ENCODE measurements around the gene VSIG8. TPM values are rescaled to one million over a fixed set of nuclear protein-coding genes. Genes with fewer than 3 reads are reported as not detected.

The VSIG8 gene
- total and polyA plus RNA-seq, 12 donors, result 0.06 to 0.80 (median 0.17) TPM; not detected in 8

DNA sequence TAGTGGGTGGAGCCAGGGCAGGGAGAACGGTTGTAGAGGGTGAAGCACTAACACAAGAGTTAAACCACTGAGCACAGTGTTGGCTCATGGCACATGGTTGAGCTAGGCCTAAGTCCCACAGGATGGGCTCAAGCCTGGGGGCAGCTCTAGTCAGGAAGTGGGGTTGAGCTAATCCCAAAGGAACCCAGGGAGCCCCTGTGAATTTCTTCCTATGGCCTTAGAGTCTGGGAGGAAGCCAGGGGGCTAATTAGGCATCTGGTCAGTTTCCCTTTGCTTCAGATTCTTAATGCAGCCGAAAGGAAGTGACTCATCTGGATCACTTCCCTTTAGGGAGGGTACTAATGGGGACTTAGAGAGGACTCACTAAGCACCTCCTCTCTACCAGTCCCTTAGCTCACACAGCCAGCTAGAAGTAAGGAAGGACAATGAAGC is 27.4 kb upstream of the VSIG8 start:
- TF ChIP-seq POLR2A (IDR thresholded peaks at IDR 0.05), result peak in 1 of 2 donors; percentile 16
- TF ChIP-seq, protein P1, sequence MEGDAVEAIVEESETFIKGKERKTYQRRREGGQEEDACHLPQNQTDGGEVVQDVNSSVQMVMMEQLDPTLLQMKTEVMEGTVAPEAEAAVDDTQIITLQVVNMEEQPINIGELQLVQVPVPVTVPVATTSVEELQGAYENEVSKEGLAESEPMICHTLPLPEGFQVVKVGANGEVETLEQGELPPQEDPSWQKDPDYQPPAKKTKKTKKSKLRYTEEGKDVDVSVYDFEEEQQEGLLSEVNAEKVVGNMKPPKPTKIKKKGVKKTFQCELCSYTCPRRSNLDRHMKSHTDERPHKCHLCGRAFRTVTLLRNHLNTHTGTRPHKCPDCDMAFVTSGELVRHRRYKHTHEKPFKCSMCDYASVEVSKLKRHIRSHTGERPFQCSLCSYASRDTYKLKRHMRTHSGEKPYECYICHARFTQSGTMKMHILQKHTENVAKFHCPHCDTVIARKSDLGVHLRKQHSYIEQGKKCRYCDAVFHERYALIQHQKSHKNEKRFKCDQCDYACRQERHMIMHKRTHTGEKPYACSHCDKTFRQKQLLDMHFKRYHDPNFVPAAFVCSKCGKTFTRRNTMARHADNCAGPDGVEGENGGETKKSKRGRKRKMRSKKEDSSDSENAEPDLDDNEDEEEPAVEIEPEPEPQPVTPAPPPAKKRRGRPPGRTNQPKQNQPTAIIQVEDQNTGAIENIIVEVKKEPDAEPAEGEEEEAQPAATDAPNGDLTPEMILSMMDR (IDR thresholded peaks at IDR 0.05), result no peak
- intact Hi-C loops (cut with DNase I), result loop anchor here (2.0 kb wide), 1 partner anchor 89 kb away; no protein-coding TSS in a partner anchor
- Histone ChIP-seq H3K36me3 (replicated peaks in 1 of 2) (no peaks in the 10 kb centered on the region), H3K9me3 (replicated peaks in 1 of 3) (no peaks in the 10 kb centered on the region), H3K4me1 (replicated peaks in 1 of 2) (peaks cover 8 to 21% of the 10 kb centered on the region in 2 donors), H3K27me3 (no peaks in the 10 kb centered on the region), H3K4me3 (no peak overlapping the region), H3K27ac (peak overlapping the region in 3 of 5 donors; percentile 22 to 82 (median 68))
- DNase-seq, result peak; percentile 26 to 69 (median 41)
- WGBS, 4 donors, result 0 to 37% (median 30%) methylated on average over 1 to 2 of the region's 2 CpGs

DNA sequence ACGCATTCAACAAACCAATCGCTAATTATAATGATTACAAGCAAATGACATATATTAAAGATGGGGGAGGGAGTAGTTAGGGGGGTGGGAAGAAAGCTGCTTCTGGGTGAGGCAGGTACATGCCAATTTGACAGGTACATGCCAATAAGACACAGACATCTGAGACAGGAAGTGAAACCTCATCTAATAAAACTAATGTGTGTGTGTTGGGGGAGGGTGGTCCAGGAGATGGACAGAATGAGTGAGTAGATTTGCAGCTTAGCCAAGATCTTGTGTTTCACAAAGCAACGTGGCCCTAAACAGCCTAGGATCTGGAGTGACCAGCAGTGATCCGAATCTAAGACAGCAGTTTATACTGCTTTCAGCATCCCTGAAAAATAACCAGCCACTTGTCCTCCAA is 26.7 kb upstream of the VSIG8 start:
- no peak for DNase-seq
- Histone ChIP-seq H3K9me3 (replicated peaks in 1 of 3) (no peaks in the 10 kb centered on the region), H3K4me1 (replicated peaks in 1 of 2) (peaks cover 8 to 21% of the 10 kb centered on the region in 2 donors), H3K27ac (peak overlapping the region in 3 of 5 donors; percentile 22 to 82 (median 68)), H3K27me3 (no peaks in the 10 kb centered on the region), H3K4me3 (no peak overlapping the region), H3K36me3 (replicated peaks in 1 of 2) (no peaks in the 10 kb centered on the region)
- intact Hi-C loops (cut with DNase I), result loop anchor here in 1 of 2 donors (2.0 kb wide), 1 partner anchor 88 kb away; no protein-coding TSS in a partner anchor
- no peak for TF ChIP-seq POLR2A (IDR thresholded peaks at IDR 0.05)
- 91 to 98% (median 94%) methylated on average over 4 of the region's 4 CpGs for WGBS, 4 donors

DNA sequence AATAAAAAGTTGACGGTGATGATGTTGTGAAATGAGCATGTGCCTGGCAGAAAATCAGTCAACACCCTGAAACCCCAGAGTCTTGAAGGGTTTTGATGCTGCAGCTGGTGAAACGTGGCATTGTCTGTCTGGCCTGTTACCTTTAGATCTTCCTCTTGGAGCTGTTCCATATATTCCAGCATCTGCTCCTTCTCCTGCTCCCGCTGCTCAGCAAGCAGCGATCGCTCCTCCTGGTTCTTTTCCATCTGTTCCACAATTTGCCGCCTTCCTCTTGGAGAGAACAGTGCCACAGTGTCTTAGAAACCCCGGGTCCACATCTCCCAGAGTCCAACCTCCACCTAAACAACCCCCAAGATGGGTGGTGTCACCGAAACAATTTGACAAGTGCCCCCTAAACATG is 21.8 kb upstream of the VSIG8 start:
- TF ChIP-seq, protein P1 (IDR thresholded peaks at IDR 0.05), result no peak
- TF ChIP-seq POLR2A (IDR thresholded peaks at IDR 0.05), result no peak
- intact Hi-C loops (cut with DNase I), result no loop called here
- WGBS, 4 donors, result 82 to 84% (median 83%) methylated on average over 8 of the region's 8 CpGs

DNA sequence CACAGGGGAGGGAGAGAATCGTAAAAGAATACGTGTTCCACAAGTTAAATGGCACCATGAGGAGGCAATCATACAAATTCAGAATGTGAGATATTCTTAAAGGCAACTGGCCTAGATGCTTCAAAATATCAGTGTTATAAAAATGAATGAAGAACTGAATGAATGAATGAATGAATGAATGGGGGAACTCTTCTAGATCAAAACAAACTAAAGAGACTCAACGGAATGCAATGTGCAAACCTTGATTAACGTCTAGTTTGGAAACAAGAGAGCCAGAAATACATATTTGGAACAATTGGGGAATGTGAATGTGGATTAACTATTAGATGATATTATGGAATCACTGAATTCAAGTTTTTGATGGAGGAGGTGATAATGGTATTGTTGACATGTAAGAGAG is 20.7 kb upstream of the VSIG8 start:
- DNase-seq, result no peak
- no peaks in the 10 kb centered on the region for H3K36me3 ChIP-seq (replicated peaks in 1 of 2)
- no peak overlapping the region for H3K27ac ChIP-seq
- no peaks in the 10 kb centered on the region for H3K9me3 ChIP-seq (replicated peaks in 1 of 3)
- TF ChIP-seq POLR2A (IDR thresholded peaks at IDR 0.05), result no peak
- TF ChIP-seq, protein P1 (IDR thresholded peaks at IDR 0.05), result no peak
- H3K4me3 ChIP-seq, result no peak overlapping the region
- WGBS, 4 donors, result 69 to 92% (median 72%) methylated on average over 3 to 4 of the region's 4 CpGs
- intact Hi-C loops (cut with DNase I), result no loop called here
- H3K27me3 ChIP-seq, result no peaks in the 10 kb centered on the region
- peaks cover 3 to 6% of the 10 kb centered on the region in 2 donors for H3K4me1 ChIP-seq (replicated peaks in 1 of 2)

More for the DNA sequence above, 21.8 kb upstream of the VSIG8 start:
- H3K27me3 ChIP-seq, result no peaks in the 10 kb centered on the region
- H3K9me3 ChIP-seq (replicated peaks in 1 of 3), result no peaks in the 10 kb centered on the region
- H3K27ac ChIP-seq, result no peak overlapping the region
- H3K4me1 ChIP-seq (replicated peaks in 1 of 2), result peaks cover 5 to 6% of the 10 kb centered on the region in 2 donors
- no peaks in the 10 kb centered on the region for H3K36me3 ChIP-seq (replicated peaks in 1 of 2)
- DNase-seq, result no peak
- no peak overlapping the region for H3K4me3 ChIP-seq

DNA sequence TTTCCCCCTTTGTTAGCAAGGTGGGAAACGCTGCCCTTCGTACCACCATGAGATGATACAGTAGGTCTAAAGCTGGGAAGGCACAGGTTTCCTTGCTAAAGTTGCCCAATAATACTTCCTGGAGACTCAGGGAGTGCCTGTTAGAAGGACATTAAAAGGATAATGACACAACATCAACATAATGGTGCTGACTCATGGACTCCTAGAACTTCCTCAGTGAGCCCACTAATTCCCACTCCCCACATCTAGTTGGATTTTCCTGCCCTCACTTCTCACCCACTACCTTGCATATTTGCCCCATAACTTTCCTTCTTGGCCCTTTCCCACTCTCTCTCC is 20.0 kb upstream of the VSIG8 start:
- Histone ChIP-seq H3K9me3 (replicated peaks in 1 of 3) (no peaks in the 10 kb centered on the region), H3K4me1 (replicated peaks in 1 of 2) (peaks cover 3 to 6% of the 10 kb centered on the region in 2 donors), H3K27ac (no peak overlapping the region), H3K36me3 (replicated peaks in 1 of 2) (no peaks in the 10 kb centered on the region), H3K27me3 (no peaks in the 10 kb centered on the region), H3K4me3 (no peak overlapping the region)
- TF ChIP-seq, protein P1 (IDR thresholded peaks at IDR 0.05), result no peak
- no peak for TF ChIP-seq POLR2A (IDR thresholded peaks at IDR 0.05)
- intact Hi-C loops (cut with DNase I), result no loop called here
- no peak for DNase-seq
- 70 to 84% (median 80%) methylated on average over 2 of the region's 2 CpGs for WGBS, 4 donors
